Naive thymus-derived CD4-positive, alpha-beta T cell (primary cell): ENCODE measurements around the gene CNTNAP4. TPM values are rescaled to one million over a fixed set of nuclear protein-coding genes. Genes with fewer than 3 reads are reported as not detected.
A peak's percentile ranks its signal among the peaks of the same experiment; 100 is the strongest.

ENCODE experiments used
- ATAC-seq: fragments of 150-1000 bp; cut with Tn5 transposase; 2 replicates; pipeline ENCODE4 v1.10.0; 2021; ENCODE audit warnings: mild to moderate bottlenecking, moderate library complexity
- CTCF ChIA-PET: fragments of 350-600 bp; sonication (Branson Sonifier 250); formaldehyde crosslinking; loops from one replicate; lab custom pipeline; 2021; ENCODE audit warnings: antibody characterized with exemption; lab: Charles Lee
- POLR2A ChIA-PET: fragments of 350-600 bp; sonication (Branson Sonifier 250); formaldehyde crosslinking; loops from one replicate; lab custom pipeline; 2021; ENCODE audit warnings: antibody characterized with exemption, inconsistent platforms; lab: Charles Lee
- DNase-seq, 9 donors: peaks; one replicate each; pipeline versions ENCODE4 v3.0.0 to v3.0.0-alpha.2; 2020 to 2022; ENCODE audit warnings: mixed read lengths in 1 of 9
- H3K27ac ChIP-seq: one replicate; pipeline ENCODE4 v1.7.0; 2013; ENCODE audit warnings: mild to moderate bottlenecking, low read depth, low read length, moderate library complexity
- H3K27me3 ChIP-seq, 2 donors: one replicate each; pipeline ENCODE4 v1.7.0; 2013; ENCODE audit warnings: low read length in 2 of 2, mild to moderate bottlenecking in 2 of 2, moderate library complexity in 2 of 2; ENCODE audit not compliant: control insufficient read depth in 2 of 2, insufficient read depth in 2 of 2
- H3K36me3 ChIP-seq, 3 experiments: 1 replicate in 2 of 3; 2 replicates in 1 of 3; pipeline ENCODE4 v1.7.0; 2013; ENCODE audit warnings: low read length in 3 of 3, mild to moderate bottlenecking in 3 of 3, moderate library complexity in 1 of 3; ENCODE audit not compliant: insufficient read depth in 3 of 3, control insufficient read depth in 2 of 3
- H3K4me1 ChIP-seq, 2 donors: one replicate each; pipeline ENCODE4 v1.7.0; 2013; ENCODE audit warnings: low read length in 2 of 2, mild to moderate bottlenecking in 2 of 2, moderate library complexity in 1 of 2; ENCODE audit not compliant: control insufficient read depth in 2 of 2, insufficient read depth in 2 of 2
- H3K4me3 ChIP-seq: 2 replicates; pipeline ENCODE4 v1.7.0; 2013; ENCODE audit warnings: mild to moderate bottlenecking, low read length
- H3K9me3 ChIP-seq, 3 experiments: 1 replicate in 2 of 3; 2 replicates in 1 of 3; pipeline ENCODE4 v1.7.0; 2013; ENCODE audit warnings: low read length in 3 of 3; ENCODE audit not compliant: control insufficient read depth in 2 of 3
- H3K27ac Mint-ChIP-seq, 9 donors: one replicate each; pipeline ENCODE4 v1.8.0; 2020 to 2022; ENCODE audit warnings: mixed read lengths in 9 of 9, mild to moderate bottlenecking in 8 of 9, moderate library complexity in 5 of 9, inconsistent platforms in 2 of 9
- H3K27me3 Mint-ChIP-seq, 5 donors: one replicate each; pipeline ENCODE4 v1.8.0; 2021 to 2022; ENCODE audit warnings: mixed read lengths in 5 of 5, mild to moderate bottlenecking in 1 of 5
- H3K36me3 Mint-ChIP-seq, 5 donors: one replicate each; pipeline ENCODE4 v1.8.0; 2020 to 2022; ENCODE audit warnings: mixed read lengths in 5 of 5, mild to moderate bottlenecking in 3 of 5, inconsistent platforms in 1 of 5
- H3K4me1 Mint-ChIP-seq, 7 donors: one replicate each; pipeline ENCODE4 v1.8.0; 2020 to 2022; ENCODE audit warnings: mixed read lengths in 7 of 7, mild to moderate bottlenecking in 3 of 7, inconsistent platforms in 1 of 7
- H3K4me3 Mint-ChIP-seq, 10 donors: one replicate each; pipeline ENCODE4 v1.8.0; 2020 to 2022; ENCODE audit warnings: mild to moderate bottlenecking in 10 of 10, mixed read lengths in 10 of 10, moderate library complexity in 6 of 10, inconsistent platforms in 2 of 10
- H3K9me3 Mint-ChIP-seq, 11 donors: one replicate each; pipeline ENCODE4 v1.8.0; 2020 to 2022; ENCODE audit warnings: mixed read lengths in 11 of 11, mild to moderate bottlenecking in 4 of 11, inconsistent platforms in 1 of 11, moderate library complexity in 1 of 11
- intact Hi-C, 2 donors: fragments of 100-400 bp; cut with micrococcal nuclease; formaldehyde crosslinking; loops; one replicate each; pipeline ENCODE4 v1.15.1; 2023
- polyA plus RNA-seq, 2 donors: library from polyadenylated mRNA; unstranded; fragments of 300-500 nt; fragmentation: Illumina TruSeq; gene quantifications; one replicate each; pipeline ENCODE4 v1.2.3, GENCODE V29; 2021
- total RNA-seq, 6 experiments: library from RNA in 5 of 6; stranded (reverse) in 5 of 6; gene quantifications; 1 replicate in 5 of 6; 2 replicates in 1 of 6; pipeline ENCODE4 v1.2.3 and lab custom pipeline; 2021 to 2026

Gene CNTNAP4
- total and polyA plus RNA-seq, 7 experiments from 2014 or later: not detected

GRCh38 chr16:76450890-76451289 is 173.7 kb downstream of the CNTNAP4 start:
- H3K4me3 Mint-ChIP-seq: no peak overlapping the region
- DNase-seq (no peak), ATAC-seq (no peak)
- CTCF ChIA-PET: no interaction called here
- Histone ChIP-seq H3K36me3 (no peaks in the 10 kb centered on the region), H3K9me3 (no peaks in the 10 kb centered on the region), H3K4me1 (no peaks in the 10 kb centered on the region), H3K27me3 (no peaks in the 10 kb centered on the region), H3K27ac (no peak overlapping the region), H3K4me3 (no peak overlapping the region)
- intact Hi-C loops: no loop called here
- peaks cover 0 to 8% (median 1%) of the 10 kb centered on the region in 11 donors for H3K9me3 Mint-ChIP-seq
- H3K36me3 Mint-ChIP-seq: no peaks in the 10 kb centered on the region
- H3K27ac Mint-ChIP-seq: peak overlapping the region in 1 of 9 donors; percentile 55
- H3K4me1 Mint-ChIP-seq: no peaks in the 10 kb centered on the region
- no peaks in the 10 kb centered on the region for H3K27me3 Mint-ChIP-seq
- POLR2A ChIA-PET: no interaction called here

- H3K4me3 Mint-ChIP-seq: no peak overlapping the region
Measured at GRCh38 chr16:76455257-76455656, 178.1 kb downstream of the CNTNAP4 start.

GRCh38 chr16:76456016-76456415 is 178.8 kb downstream of the CNTNAP4 start:
- POLR2A ChIA-PET: no interaction called here

More at GRCh38 chr16:76455257-76455656, 178.1 kb downstream of the CNTNAP4 start:
- Mint-ChIP-seq H3K4me1 (no peaks in the 10 kb centered on the region), H3K27ac (no peak overlapping the region), H3K36me3 (no peaks in the 10 kb centered on the region), H3K27me3 (no peaks in the 10 kb centered on the region), H3K9me3 (peaks cover 0 to 6% (median 0%) of the 10 kb centered on the region in 11 donors)
- DNase-seq: no peak
- Histone ChIP-seq H3K36me3 (no peaks in the 10 kb centered on the region), H3K27ac (no peak overlapping the region), H3K27me3 (no peaks in the 10 kb centered on the region), H3K9me3 (no peaks in the 10 kb centered on the region), H3K4me1 (no peaks in the 10 kb centered on the region), H3K4me3 (no peak overlapping the region)
- CTCF ChIA-PET: no interaction called here
- POLR2A ChIA-PET: no interaction called here
- intact Hi-C loops: no loop called here
- no peak for ATAC-seq

GRCh38 chr16:76459111-76459510 is 181.9 kb downstream of the CNTNAP4 start:
- POLR2A ChIA-PET: no interaction called here
- no peak for DNase-seq
- Mint-ChIP-seq H3K4me3 (no peak overlapping the region), H3K9me3 (peaks cover 0 to 3% (median 0%) of the 10 kb centered on the region in 11 donors), H3K27me3 (no peaks in the 10 kb centered on the region), H3K27ac (no peak overlapping the region), H3K4me1 (no peaks in the 10 kb centered on the region), H3K36me3 (no peaks in the 10 kb centered on the region)
- no peaks in the 10 kb centered on the region for H3K36me3 ChIP-seq
- intact Hi-C loops: no loop called here
- CTCF ChIA-PET: no interaction called here
- H3K4me1 ChIP-seq: no peaks in the 10 kb centered on the region
- H3K27ac ChIP-seq: no peak overlapping the region
- no peak for ATAC-seq
- H3K27me3 ChIP-seq: no peaks in the 10 kb centered on the region
- H3K9me3 ChIP-seq: no peaks in the 10 kb centered on the region
- H3K4me3 ChIP-seq: no peak overlapping the region

More at GRCh38 chr16:76456016-76456415, 178.8 kb downstream of the CNTNAP4 start:
- Histone ChIP-seq H3K4me1 (no peaks in the 10 kb centered on the region), H3K27ac (no peak overlapping the region), H3K9me3 (no peaks in the 10 kb centered on the region), H3K27me3 (no peaks in the 10 kb centered on the region), H3K36me3 (no peaks in the 10 kb centered on the region), H3K4me3 (no peak overlapping the region)
- no peaks in the 10 kb centered on the region for H3K4me1 Mint-ChIP-seq
- ATAC-seq (no peak), DNase-seq (no peak)
- H3K27me3 Mint-ChIP-seq: no peaks in the 10 kb centered on the region
- no peak overlapping the region for H3K4me3 Mint-ChIP-seq
- CTCF ChIA-PET: no interaction called here
- no peaks in the 10 kb centered on the region for H3K36me3 Mint-ChIP-seq
- no peak overlapping the region for H3K27ac Mint-ChIP-seq
- H3K9me3 Mint-ChIP-seq: peaks cover 0 to 3% (median 0%) of the 10 kb centered on the region in 11 donors
- intact Hi-C loops: no loop called here

GRCh38 chr16:76461836-76462235 is 184.6 kb downstream of the CNTNAP4 start:
- no peak overlapping the region for H3K27ac Mint-ChIP-seq
- Histone ChIP-seq H3K27me3 (no peaks in the 10 kb centered on the region), H3K27ac (no peak overlapping the region), H3K4me1 (no peaks in the 10 kb centered on the region), H3K4me3 (no peak overlapping the region), H3K36me3 (no peaks in the 10 kb centered on the region), H3K9me3 (no peaks in the 10 kb centered on the region)
- DNase-seq (no peak), ATAC-seq (no peak)
- H3K4me3 Mint-ChIP-seq: no peak overlapping the region
- H3K36me3 Mint-ChIP-seq: no peaks in the 10 kb centered on the region
- ChIA-PET POLR2A (no interaction called here), CTCF (no interaction called here)
- H3K9me3 Mint-ChIP-seq: peaks cover 0 to 3% (median 0%) of the 10 kb centered on the region in 11 donors
- no peaks in the 10 kb centered on the region for H3K27me3 Mint-ChIP-seq
- no peaks in the 10 kb centered on the region for H3K4me1 Mint-ChIP-seq
- intact Hi-C loops: no loop called here

- Mint-ChIP-seq H3K4me1 (no peaks in the 10 kb centered on the region), H3K9me3 (peaks cover 0 to 1% (median 0%) of the 10 kb centered on the region in 11 donors), H3K27ac (no peak overlapping the region), H3K4me3 (no peak overlapping the region), H3K27me3 (no peaks in the 10 kb centered on the region), H3K36me3 (no peaks in the 10 kb centered on the region)
- Histone ChIP-seq H3K4me3 (no peak overlapping the region), H3K36me3 (no peaks in the 10 kb centered on the region), H3K4me1 (no peaks in the 10 kb centered on the region), H3K27ac (no peak overlapping the region), H3K9me3 (no peaks in the 10 kb centered on the region), H3K27me3 (no peaks in the 10 kb centered on the region)
- ChIA-PET CTCF (no interaction called here), POLR2A (no interaction called here)
- no peak for DNase-seq
- intact Hi-C loops: no loop called here
- no peak for ATAC-seq
Measured at GRCh38 chr16:76464955-76465620, 187.9 kb downstream of the CNTNAP4 start.

- Mint-ChIP-seq H3K36me3 (no peaks in the 10 kb centered on the region), H3K4me3 (no peak overlapping the region), H3K9me3 (peaks cover 0 to 9% (median 0%) of the 10 kb centered on the region in 11 donors), H3K27ac (no peak overlapping the region), H3K27me3 (no peaks in the 10 kb centered on the region), H3K4me1 (no peaks in the 10 kb centered on the region)
- intact Hi-C loops: no loop called here
- Histone ChIP-seq H3K4me3 (no peak overlapping the region), H3K36me3 (no peaks in the 10 kb centered on the region), H3K27ac (no peak overlapping the region), H3K27me3 (no peaks in the 10 kb centered on the region), H3K9me3 (no peaks in the 10 kb centered on the region), H3K4me1 (no peaks in the 10 kb centered on the region)
- DNase-seq (no peak), ATAC-seq (no peak)
- CTCF ChIA-PET: no interaction called here
- POLR2A ChIA-PET: no interaction called here
Measured at GRCh38 chr16:76466871-76467270, 189.7 kb downstream of the CNTNAP4 start.
